ENCODE measurements around the gene FST. TPM values are rescaled to one million over a fixed set of nuclear protein-coding genes. Genes with fewer than 3 reads are reported as not detected.

FST gene
- total and polyA plus RNA-seq, 2 of the 13 experiments (the other 11 are each of a cell fraction or from before 2014, with no cell fraction given): 38.6 to 136 TPM

DNA sequence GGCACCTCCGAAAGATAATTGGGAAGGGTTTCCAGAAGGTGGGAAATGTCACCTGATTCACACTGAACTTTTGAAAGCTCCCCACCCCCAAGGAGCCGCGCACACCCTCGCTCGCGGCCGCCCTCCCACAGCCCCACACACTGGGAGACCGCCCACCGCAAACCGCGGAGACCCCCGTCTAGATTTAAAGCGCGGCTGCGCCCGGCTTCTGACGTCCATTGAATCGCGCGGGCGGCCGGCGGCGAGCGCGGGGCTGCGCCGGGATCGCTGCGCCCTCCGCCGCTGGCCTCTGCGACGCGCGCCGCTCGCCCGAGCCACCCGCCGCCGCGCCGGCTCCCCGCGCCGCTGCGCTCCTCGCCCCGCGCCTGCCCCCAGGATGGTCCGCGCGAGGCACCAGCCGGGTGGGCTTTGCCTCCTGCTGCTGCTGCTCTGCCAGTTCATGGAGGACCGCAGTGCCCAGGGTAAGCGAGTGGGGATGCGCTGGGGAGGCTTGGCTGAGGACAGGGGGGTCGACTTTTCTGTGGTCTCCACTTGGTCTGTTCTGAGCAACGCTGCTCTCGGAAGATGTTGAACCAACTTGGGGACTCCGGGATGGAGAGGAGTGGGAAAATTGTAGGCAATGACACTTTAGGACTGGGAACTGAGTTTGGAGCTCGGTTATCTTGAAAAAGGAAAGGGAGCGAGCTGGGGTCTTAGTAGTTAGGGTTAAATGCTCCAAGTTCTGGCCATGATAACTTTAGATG is at the start of gene FST (continued):
- TF ChIP-seq ZFP82 (CRISPR knock-in tag; IDR thresholded peaks at IDR 0.05; ENCODE audit: borderline replicate concordance) (0 out of 2 replicates have a peak, but pooled peaks have one; percentile 23), YEATS2 (CRISPR knock-in tag; IDR thresholded peaks at IDR 0.05; ENCODE audit: borderline replicate concordance) (no peak), ZNF230 (CRISPR knock-in tag; IDR thresholded peaks at IDR 0.05) (no peak), PAF1 (CRISPR knock-in tag; IDR thresholded peaks at IDR 0.05) (peak; percentile 67; the same call in 1 of the 2 replicates), NR2F2 (IDR thresholded peaks at IDR 0.05; ENCODE audit: borderline replicate concordance, low read depth) (peak; percentile 3; the same call in 1 of the 2 replicates), SCMH1 (CRISPR knock-in tag; IDR thresholded peaks at IDR 0.05; ENCODE audit: borderline replicate concordance) (no peak), ZNF34 (CRISPR knock-in tag; IDR thresholded peaks at IDR 0.05; ENCODE audit: borderline replicate concordance) (0 out of 2 replicates have a peak, but pooled peaks have one; percentile 33), SSRP1 (CRISPR knock-in tag; IDR thresholded peaks at IDR 0.05) (0 out of 2 replicates have a peak, but pooled peaks have one; percentile 80), TMF1 (CRISPR knock-in tag; IDR thresholded peaks at IDR 0.05; ENCODE audit: low read depth) (0 out of 2 replicates have a peak, but pooled peaks have one; percentile 10), KAT7 (CRISPR knock-in tag; IDR thresholded peaks at IDR 0.05; ENCODE audit: borderline replicate concordance) (0 out of 2 replicates have a peak, but pooled peaks have one; percentile 15)
- TF ChIP-seq, protein P1, sequence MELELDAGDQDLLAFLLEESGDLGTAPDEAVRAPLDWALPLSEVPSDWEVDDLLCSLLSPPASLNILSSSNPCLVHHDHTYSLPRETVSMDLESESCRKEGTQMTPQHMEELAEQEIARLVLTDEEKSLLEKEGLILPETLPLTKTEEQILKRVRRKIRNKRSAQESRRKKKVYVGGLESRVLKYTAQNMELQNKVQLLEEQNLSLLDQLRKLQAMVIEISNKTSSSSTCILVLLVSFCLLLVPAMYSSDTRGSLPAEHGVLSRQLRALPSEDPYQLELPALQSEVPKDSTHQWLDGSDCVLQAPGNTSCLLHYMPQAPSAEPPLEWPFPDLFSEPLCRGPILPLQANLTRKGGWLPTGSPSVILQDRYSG (CRISPR knock-in tag; IDR thresholded peaks at IDR 0.05): no peak
- TF ChIP-seq, protein P2, sequence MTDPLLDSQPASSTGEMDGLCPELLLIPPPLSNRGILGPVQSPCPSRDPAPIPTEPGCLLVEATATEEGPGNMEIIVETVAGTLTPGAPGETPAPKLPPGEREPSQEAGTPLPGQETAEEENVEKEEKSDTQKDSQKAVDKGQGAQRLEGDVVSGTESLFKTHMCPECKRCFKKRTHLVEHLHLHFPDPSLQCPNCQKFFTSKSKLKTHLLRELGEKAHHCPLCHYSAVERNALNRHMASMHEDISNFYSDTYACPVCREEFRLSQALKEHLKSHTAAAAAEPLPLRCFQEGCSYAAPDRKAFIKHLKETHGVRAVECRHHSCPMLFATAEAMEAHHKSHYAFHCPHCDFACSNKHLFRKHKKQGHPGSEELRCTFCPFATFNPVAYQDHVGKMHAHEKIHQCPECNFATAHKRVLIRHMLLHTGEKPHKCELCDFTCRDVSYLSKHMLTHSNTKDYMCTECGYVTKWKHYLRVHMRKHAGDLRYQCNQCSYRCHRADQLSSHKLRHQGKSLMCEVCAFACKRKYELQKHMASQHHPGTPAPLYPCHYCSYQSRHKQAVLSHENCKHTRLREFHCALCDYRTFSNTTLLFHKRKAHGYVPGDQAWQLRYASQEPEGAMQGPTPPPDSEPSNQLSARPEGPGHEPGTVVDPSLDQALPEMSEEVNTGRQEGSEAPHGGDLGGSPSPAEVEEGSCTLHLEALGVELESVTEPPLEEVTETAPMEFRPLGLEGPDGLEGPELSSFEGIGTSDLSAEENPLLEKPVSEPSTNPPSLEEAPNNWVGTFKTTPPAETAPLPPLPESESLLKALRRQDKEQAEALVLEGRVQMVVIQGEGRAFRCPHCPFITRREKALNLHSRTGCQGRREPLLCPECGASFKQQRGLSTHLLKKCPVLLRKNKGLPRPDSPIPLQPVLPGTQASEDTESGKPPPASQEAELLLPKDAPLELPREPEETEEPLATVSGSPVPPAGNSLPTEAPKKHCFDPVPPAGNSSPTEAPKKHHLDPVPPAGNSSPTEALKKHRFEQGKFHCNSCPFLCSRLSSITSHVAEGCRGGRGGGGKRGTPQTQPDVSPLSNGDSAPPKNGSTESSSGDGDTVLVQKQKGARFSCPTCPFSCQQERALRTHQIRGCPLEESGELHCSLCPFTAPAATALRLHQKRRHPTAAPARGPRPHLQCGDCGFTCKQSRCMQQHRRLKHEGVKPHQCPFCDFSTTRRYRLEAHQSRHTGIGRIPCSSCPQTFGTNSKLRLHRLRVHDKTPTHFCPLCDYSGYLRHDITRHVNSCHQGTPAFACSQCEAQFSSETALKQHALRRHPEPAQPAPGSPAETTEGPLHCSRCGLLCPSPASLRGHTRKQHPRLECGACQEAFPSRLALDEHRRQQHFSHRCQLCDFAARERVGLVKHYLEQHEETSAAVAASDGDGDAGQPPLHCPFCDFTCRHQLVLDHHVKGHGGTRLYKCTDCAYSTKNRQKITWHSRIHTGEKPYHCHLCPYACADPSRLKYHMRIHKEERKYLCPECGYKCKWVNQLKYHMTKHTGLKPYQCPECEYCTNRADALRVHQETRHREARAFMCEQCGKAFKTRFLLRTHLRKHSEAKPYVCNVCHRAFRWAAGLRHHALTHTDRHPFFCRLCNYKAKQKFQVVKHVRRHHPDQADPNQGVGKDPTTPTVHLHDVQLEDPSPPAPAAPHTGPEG (CRISPR knock-in tag; IDR thresholded peaks at IDR 0.05): no peak
- TF ChIP-seq, protein P3, sequence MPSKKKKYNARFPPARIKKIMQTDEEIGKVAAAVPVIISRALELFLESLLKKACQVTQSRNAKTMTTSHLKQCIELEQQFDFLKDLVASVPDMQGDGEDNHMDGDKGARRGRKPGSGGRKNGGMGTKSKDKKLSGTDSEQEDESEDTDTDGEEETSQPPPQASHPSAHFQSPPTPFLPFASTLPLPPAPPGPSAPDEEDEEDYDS (CRISPR knock-in tag; IDR thresholded peaks at IDR 0.05): peak; percentile 72
- TF ChIP-seq, protein P4, sequence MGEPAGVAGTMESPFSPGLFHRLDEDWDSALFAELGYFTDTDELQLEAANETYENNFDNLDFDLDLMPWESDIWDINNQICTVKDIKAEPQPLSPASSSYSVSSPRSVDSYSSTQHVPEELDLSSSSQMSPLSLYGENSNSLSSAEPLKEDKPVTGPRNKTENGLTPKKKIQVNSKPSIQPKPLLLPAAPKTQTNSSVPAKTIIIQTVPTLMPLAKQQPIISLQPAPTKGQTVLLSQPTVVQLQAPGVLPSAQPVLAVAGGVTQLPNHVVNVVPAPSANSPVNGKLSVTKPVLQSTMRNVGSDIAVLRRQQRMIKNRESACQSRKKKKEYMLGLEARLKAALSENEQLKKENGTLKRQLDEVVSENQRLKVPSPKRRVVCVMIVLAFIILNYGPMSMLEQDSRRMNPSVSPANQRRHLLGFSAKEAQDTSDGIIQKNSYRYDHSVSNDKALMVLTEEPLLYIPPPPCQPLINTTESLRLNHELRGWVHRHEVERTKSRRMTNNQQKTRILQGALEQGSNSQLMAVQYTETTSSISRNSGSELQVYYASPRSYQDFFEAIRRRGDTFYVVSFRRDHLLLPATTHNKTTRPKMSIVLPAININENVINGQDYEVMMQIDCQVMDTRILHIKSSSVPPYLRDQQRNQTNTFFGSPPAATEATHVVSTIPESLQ (CRISPR knock-in tag; conservative IDR thresholded peaks at IDR 0.05): no peak
- TF ChIP-seq, protein P5, sequence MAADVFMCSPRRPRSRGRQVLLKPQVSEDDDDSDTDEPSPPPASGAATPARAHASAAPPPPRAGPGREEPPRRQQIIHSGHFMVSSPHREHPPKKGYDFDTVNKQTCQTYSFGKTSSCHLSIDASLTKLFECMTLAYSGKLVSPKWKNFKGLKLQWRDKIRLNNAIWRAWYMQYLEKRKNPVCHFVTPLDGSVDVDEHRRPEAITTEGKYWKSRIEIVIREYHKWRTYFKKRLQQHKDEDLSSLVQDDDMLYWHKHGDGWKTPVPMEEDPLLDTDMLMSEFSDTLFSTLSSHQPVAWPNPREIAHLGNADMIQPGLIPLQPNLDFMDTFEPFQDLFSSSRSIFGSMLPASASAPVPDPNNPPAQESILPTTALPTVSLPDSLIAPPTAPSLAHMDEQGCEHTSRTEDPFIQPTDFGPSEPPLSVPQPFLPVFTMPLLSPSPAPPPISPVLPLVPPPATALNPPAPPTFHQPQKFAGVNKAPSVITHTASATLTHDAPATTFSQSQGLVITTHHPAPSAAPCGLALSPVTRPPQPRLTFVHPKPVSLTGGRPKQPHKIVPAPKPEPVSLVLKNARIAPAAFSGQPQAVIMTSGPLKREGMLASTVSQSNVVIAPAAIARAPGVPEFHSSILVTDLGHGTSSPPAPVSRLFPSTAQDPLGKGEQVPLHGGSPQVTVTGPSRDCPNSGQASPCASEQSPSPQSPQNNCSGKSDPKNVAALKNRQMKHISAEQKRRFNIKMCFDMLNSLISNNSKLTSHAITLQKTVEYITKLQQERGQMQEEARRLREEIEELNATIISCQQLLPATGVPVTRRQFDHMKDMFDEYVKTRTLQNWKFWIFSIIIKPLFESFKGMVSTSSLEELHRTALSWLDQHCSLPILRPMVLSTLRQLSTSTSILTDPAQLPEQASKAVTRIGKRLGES (CRISPR knock-in tag; IDR thresholded peaks at IDR 0.05; ENCODE audit: borderline replicate concordance): no peak

Data from HepG2 (cell line).